Measurements from ENCODE around the gene METAP1D. TPM values are rescaled to one million over a fixed set of nuclear protein-coding genes. Genes with fewer than 3 reads are reported as not detected.

Gene METAP1D
- total RNA-seq, 4 donors from 2014 or later, result 0.75 to 6.4 (median 3.6) TPM

GRCh38 chr2:172090044-172090961 is 90.5 kb downstream of the METAP1D start:
- Histone ChIP-seq H3K9me3 (no peaks in the 10 kb centered on the region), H3K27ac (no peak overlapping the region), H3K36me3 (no peaks in the 10 kb centered on the region), H3K27me3 (peaks cover 100% of the 10 kb centered on the region), H3K4me3 (no peak overlapping the region), H3K4me1 (peaks cover 17 to 44% (median 33%) of the 10 kb centered on the region in 4 donors)
- in situ Hi-C loops (cut with MboI; ENCODE audit: low pct_ligation_motif_present in 1 of 4, low pct_unique_long_range_greater_than_20kb in 1 of 4, low sequenced_read_pairs in 3 of 4), result no loop called here
- no peak for DNase-seq
- WGBS, 2 donors (ENCODE audit: low coverage in 1 of 2), result 0 to 6% methylated on average over 1 to 36 of the region's 39 CpGs
- TF ChIP-seq POLR2A (IDR thresholded peaks at IDR 0.05), result no peak
- no peak for TF ChIP-seq CTCF (IDR thresholded peaks at IDR 0.05)
- TF ChIP-seq POLR2AphosphoS5 (IDR thresholded peaks at IDR 0.05), result no peak
- no peak for TF ChIP-seq EP300 (IDR thresholded peaks at IDR 0.05; ENCODE audit: low read depth)
- intact Hi-C loops (cut with DNase I; ENCODE audit: low total_unique reads), result no loop called here

GRCh38 chr2:172091000-172091641 is 91.4 kb downstream of the METAP1D start:
- WGBS, 2 donors (ENCODE audit: low coverage in 1 of 2), result 12 to 24% methylated on average over 3 to 13 of the region's 13 CpGs
- no peak overlapping the region for H3K27ac ChIP-seq
- H3K27me3 ChIP-seq, result peaks cover 100% of the 10 kb centered on the region
- H3K4me1 ChIP-seq, result peaks cover 23 to 44% (median 32%) of the 10 kb centered on the region in 4 donors
- H3K9me3 ChIP-seq, result no peaks in the 10 kb centered on the region
- in situ Hi-C loops (cut with MboI; ENCODE audit: low pct_ligation_motif_present in 1 of 4, low pct_unique_long_range_greater_than_20kb in 1 of 4, low sequenced_read_pairs in 3 of 4), result no loop called here
- H3K36me3 ChIP-seq, result no peaks in the 10 kb centered on the region
- no peak for TF ChIP-seq POLR2AphosphoS5 (IDR thresholded peaks at IDR 0.05)
- TF ChIP-seq CTCF (IDR thresholded peaks at IDR 0.05), result no peak
- no peak for TF ChIP-seq POLR2A (IDR thresholded peaks at IDR 0.05)
- TF ChIP-seq EP300 (IDR thresholded peaks at IDR 0.05; ENCODE audit: low read depth), result no peak
- H3K4me3 ChIP-seq, result no peak overlapping the region
- intact Hi-C loops (cut with DNase I; ENCODE audit: low total_unique reads), result no loop called here
- DNase-seq, result no peak

- Histone ChIP-seq H3K36me3 (no peaks in the 10 kb centered on the region), H3K4me3 (no peak overlapping the region), H3K27ac (no peak overlapping the region), H3K9me3 (no peaks in the 10 kb centered on the region), H3K4me1 (peaks cover 24 to 44% (median 32%) of the 10 kb centered on the region in 4 donors), H3K27me3 (peaks cover 100% of the 10 kb centered on the region)
- no peak for TF ChIP-seq CTCF (IDR thresholded peaks at IDR 0.05)
- DNase-seq, result no peak
- in situ Hi-C loops (cut with MboI; ENCODE audit: low pct_ligation_motif_present in 1 of 4, low pct_unique_long_range_greater_than_20kb in 1 of 4, low sequenced_read_pairs in 3 of 4), result no loop called here
- WGBS, 2 donors (ENCODE audit: low coverage in 1 of 2), result 17 to 19% methylated on average over 11 of the region's 11 CpGs
- intact Hi-C loops (cut with DNase I; ENCODE audit: low total_unique reads), result no loop called here
These were observed 92.2 kb downstream of the METAP1D start for GRCh38 chr2:172091761-172092566.
